ENCODE data around the gene ADAMTSL4.
A peak's percentile ranks its signal among the peaks of the same experiment; 100 is the strongest.

ADAMTSL4 gene

DNA sequence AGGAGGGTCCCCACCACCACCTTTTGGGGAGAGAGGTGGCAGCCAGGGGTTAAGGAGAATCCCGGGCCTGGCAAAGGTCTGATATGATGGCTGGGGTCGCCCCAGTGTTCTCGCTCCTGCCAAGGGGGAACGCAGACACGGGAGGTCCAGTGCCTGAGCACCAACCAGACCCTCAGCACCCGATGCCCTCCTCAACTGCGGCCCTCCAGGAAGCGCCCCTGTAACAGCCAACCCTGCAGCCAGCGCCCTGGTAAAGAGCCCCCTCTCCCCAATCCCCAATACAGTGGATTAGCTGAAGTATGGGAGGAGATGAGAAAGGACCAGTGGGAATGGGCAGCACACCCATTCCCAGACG, 10.4 kb downstream of the ADAMTSL4 start:
- H3K4me3 ChIP-seq (ENCODE audit: low read depth, low read length): no peak overlapping the region
- no peak for DNase-seq (ENCODE audit: low read depth)
- TF ChIP-seq, protein P1, sequence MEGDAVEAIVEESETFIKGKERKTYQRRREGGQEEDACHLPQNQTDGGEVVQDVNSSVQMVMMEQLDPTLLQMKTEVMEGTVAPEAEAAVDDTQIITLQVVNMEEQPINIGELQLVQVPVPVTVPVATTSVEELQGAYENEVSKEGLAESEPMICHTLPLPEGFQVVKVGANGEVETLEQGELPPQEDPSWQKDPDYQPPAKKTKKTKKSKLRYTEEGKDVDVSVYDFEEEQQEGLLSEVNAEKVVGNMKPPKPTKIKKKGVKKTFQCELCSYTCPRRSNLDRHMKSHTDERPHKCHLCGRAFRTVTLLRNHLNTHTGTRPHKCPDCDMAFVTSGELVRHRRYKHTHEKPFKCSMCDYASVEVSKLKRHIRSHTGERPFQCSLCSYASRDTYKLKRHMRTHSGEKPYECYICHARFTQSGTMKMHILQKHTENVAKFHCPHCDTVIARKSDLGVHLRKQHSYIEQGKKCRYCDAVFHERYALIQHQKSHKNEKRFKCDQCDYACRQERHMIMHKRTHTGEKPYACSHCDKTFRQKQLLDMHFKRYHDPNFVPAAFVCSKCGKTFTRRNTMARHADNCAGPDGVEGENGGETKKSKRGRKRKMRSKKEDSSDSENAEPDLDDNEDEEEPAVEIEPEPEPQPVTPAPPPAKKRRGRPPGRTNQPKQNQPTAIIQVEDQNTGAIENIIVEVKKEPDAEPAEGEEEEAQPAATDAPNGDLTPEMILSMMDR (conservative IDR thresholded peaks at IDR 0.05; ENCODE audit: low read depth, low read length): no peak

DNA sequence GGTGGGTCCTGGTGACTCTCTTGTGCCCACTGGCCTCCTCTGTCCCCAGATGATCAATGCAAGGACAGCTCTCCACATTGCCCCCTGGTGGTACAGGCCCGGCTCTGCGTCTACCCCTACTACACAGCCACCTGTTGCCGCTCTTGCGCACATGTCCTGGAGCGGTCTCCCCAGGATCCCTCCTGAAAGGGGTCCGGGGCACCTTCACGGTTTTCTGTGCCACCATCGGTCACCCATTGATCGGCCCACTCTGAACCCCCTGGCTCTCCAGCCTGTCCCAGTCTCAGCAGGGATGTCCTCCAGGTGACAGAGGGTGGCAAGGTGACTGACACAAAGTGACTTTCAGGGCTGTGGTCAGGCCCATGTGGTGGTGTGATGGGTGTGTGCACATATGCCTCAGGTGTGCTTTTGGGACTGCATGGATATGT, 10.8 kb downstream of the ADAMTSL4 start:
- H3K4me3 ChIP-seq (ENCODE audit: low read depth, low read length): no peak overlapping the region
- TF ChIP-seq, protein P1 (conservative IDR thresholded peaks at IDR 0.05; ENCODE audit: low read depth, low read length): peak; percentile 89
- DNase-seq (ENCODE audit: low read depth): peak; percentile 70

- peak overlapping the region; percentile 58 for H3K4me3 ChIP-seq (ENCODE audit: low read depth, low read length)
- TF ChIP-seq, protein P1 (conservative IDR thresholded peaks at IDR 0.05; ENCODE audit: low read depth, low read length): peak; percentile 79
- DNase-seq (ENCODE audit: low read depth): no peak
Observed at GRCh38 chr1:150560576-150561253, 11.5 kb downstream of the ADAMTSL4 start.

- TF ChIP-seq, protein P1 (conservative IDR thresholded peaks at IDR 0.05; ENCODE audit: low read depth, low read length): peak; percentile 40
- peak overlapping the region; percentile 58 for H3K4me3 ChIP-seq (ENCODE audit: low read depth, low read length)
- peak; percentile 100 for DNase-seq (ENCODE audit: low read depth)
Observed at GRCh38 chr1:150561254-150561973, 12.2 kb downstream of the ADAMTSL4 start.

GRCh38 chr1:150561974-150562445, 12.8 kb downstream of the ADAMTSL4 start:
- DNase-seq (ENCODE audit: low read depth): peak; percentile 98
- peak overlapping the region; percentile 58 for H3K4me3 ChIP-seq (ENCODE audit: low read depth, low read length)
- TF ChIP-seq, protein P1 (conservative IDR thresholded peaks at IDR 0.05; ENCODE audit: low read depth, low read length): no peak

GRCh38 chr1:150562446-150563339, 13.5 kb downstream of the ADAMTSL4 start:
- TF ChIP-seq, protein P1 (conservative IDR thresholded peaks at IDR 0.05; ENCODE audit: low read depth, low read length): no peak
- peak; percentile 42 for DNase-seq (ENCODE audit: low read depth)

More at GRCh38 chr1:150562446-150563339, 13.5 kb downstream of the ADAMTSL4 start:
- H3K4me3 ChIP-seq (ENCODE audit: low read depth, low read length): peak overlapping the region; percentile 58
